GM10266 (cell line): Measurements from ENCODE around the gene B3GLCT.

Experiments used
- DNase-seq: peaks from one replicate; pipeline ENCODE4 v3.0.0; 2012; ENCODE audit errors: extremely low spot score
- CTCF ChIP-seq: IDR thresholded peaks from 2 replicates; pipeline ENCODE4 v1.5.1; 2012; ENCODE audit warnings: mild to moderate bottlenecking, low read depth; ENCODE audit not compliant: control insufficient read depth, insufficient read depth; ENCODE audit errors: missing control alignments

B3GLCT gene

GRCh38 chr13:31161557-31162150 lies 38.1 kb upstream of the B3GLCT start, which contains the start of gene HSPH1:
Gene HSPH1, minus strand, starts transcription at chr13:31161904. Its CDS starts 322 bp downstream, at chr13:31161582.
- peak; percentile 92 for DNase-seq
- TF ChIP-seq CTCF: peak; percentile 18

- DNase-seq: peak; percentile 89
- no peak for TF ChIP-seq CTCF
Measured at GRCh38 chr13:31162151-31163008, 37.4 kb upstream of the B3GLCT start.

- no peak for TF ChIP-seq CTCF
- no peak for DNase-seq
Measured at GRCh38 chr13:31166591-31166990, 33.2 kb upstream of the B3GLCT start.

- DNase-seq: no peak
- no peak for TF ChIP-seq CTCF
Measured at GRCh38 chr13:31167490-31167889, 32.3 kb upstream of the B3GLCT start.

- DNase-seq: no peak
- TF ChIP-seq CTCF: no peak
Measured at GRCh38 chr13:31168166-31168565, 31.6 kb upstream of the B3GLCT start.

GRCh38 chr13:31168736-31169135 lies 31.0 kb upstream of the B3GLCT start:
- no peak for TF ChIP-seq CTCF
- DNase-seq: no peak

- DNase-seq: no peak
- no peak for TF ChIP-seq CTCF
Measured at GRCh38 chr13:31172001-31172400, 27.8 kb upstream of the B3GLCT start.
